HEK293T (cell line): ENCODE data around the gene EYS.

Experiments used
- CTBP1 ChIP-seq: fragments of 450-650 bp; IDR thresholded peaks from 2 replicates; pipeline ENCODE4 v1.6.1; 2016; ENCODE audit warnings: borderline replicate concordance
- ELF4 ChIP-seq: fragments of 450-650 bp; IDR thresholded peaks from 2 replicates; pipeline ENCODE4 v1.6.1; 2017; ENCODE audit warnings: antibody characterized with exemption
- FOXK2 ChIP-seq: fragments of 450-650 bp; IDR thresholded peaks from 2 replicates; pipeline ENCODE4 v1.6.1; 2016; ENCODE audit warnings: mild to moderate bottlenecking
- FOXM1 ChIP-seq: fragments of 450-650 bp; IDR thresholded peaks from 2 replicates; pipeline ENCODE4 v1.6.1; 2017; ENCODE audit warnings: mild to moderate bottlenecking, borderline replicate concordance
- SUZ12 ChIP-seq: fragments of 450-650 bp; IDR thresholded peaks from 2 replicates; pipeline ENCODE4 v1.6.1; 2016; ENCODE audit warnings: mild to moderate bottlenecking
- TARDBP ChIP-seq: fragments of 450-650 bp; IDR thresholded peaks from 2 replicates; pipeline ENCODE4 v1.6.1; 2016

DNA sequence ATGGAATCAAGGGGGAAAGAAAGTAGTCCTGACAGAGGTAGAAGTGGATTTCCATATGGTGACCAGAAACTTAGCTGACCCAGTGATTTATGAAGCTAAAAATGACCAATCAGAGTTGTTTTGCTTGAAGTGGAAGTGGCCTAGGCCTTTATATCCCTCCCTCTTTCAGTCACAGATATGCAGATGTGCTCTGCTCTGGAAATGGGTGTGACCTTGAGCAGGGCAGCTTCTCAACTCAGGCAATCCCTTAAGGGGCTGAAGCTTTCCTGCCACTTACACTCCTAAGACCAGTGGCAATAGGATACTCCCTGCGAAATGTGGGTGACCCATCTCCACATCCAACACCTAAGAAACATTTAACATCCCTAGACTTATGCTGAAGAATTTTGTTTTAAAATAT is 256.6 kb downstream of the EYS start:
- TF ChIP-seq FOXM1 = no peak
- TF ChIP-seq TARDBP = no peak
- no peak for TF ChIP-seq CTBP1
- no peak for TF ChIP-seq SUZ12
- TF ChIP-seq FOXK2 = no peak
- TF ChIP-seq ELF4 = no peak
